HT1080 (cell line): ENCODE measurements around the gene RASA3. TPM values are rescaled to one million over a fixed set of nuclear protein-coding genes. Genes with fewer than 3 reads are reported as not detected.
"Not testable (repeated sequence)": the region's sequence is repeated elsewhere in the genome, so short reads cannot be mapped to it uniquely, and the experiment has no call there.

ENCODE experiments used
- DNase-seq: peaks from one replicate; pipeline ENCODE4 v3.0.0-alpha.2; 2015; ENCODE audit warnings: low read depth
- total RNA-seq: library from RNA; depleted of rRNA; stranded (reverse); fragments of >200 nt; shearing (Covaris generic); gene quantifications from 2 replicates; pipeline ENCODE4 v1.2.3, GENCODE V29; 2014

The RASA3 gene
- total RNA-seq, 1 experiment from 2014 or later: 41.7 TPM

- no peak for DNase-seq
Observed at GRCh38 chr13:114114006-114114640, 18.3 kb downstream of the RASA3 start.

DNA sequence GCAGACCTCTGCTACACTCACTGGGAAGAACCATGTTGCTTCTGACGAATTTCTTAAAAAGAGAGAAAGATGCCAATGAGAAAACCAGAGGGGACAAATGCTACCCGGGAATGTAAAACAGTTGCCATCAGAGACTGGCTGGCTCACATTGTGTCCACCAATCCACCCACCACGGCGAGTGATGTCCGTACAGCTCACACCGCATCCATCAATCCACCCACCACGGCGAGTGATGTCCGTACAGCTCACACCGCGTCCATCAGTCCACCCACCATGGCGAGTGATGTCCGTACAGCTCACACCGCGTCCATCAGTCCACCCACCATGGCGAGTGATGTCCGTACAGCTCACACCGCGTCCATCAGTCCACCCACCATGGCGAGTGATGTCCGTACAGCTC, 19.0 kb downstream of the RASA3 start:
- DNase-seq: not testable (repeated sequence)

- no peak for DNase-seq
Observed at GRCh38 chr13:114112826-114113322, 19.5 kb downstream of the RASA3 start.

DNA sequence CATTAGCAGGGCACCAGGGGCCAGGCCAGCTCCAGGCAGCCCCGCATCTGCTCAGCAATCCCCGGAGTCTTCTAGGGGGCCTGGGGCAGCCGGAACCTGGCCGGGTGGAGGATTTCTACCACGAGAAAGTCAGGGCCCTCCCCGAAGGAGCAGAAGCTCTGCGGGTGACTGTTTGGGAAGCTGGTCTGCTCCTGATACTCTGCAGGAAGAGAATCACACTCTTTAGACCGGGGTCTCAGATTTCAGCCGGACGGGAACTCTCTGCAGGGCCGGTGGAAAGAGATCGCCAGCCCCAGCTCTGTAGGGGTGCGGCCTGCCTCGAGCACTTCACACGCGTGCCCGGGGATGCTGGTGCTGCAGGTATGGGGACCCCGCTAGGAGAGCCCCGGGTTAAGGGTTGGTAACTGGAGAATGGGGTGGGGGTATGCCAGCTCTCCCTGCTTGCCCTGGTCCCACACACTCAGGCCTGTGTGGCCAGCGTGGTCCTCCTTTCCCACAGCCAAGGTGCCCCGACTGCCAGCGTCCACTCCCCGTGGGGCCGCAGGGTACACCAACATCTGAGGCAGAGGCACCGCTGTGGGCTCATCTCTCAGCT, 20.1 kb downstream of the RASA3 start:
- no peak for DNase-seq

- no peak for DNase-seq
Observed at GRCh38 chr13:114111577-114111976, 20.8 kb downstream of the RASA3 start.

DNA sequence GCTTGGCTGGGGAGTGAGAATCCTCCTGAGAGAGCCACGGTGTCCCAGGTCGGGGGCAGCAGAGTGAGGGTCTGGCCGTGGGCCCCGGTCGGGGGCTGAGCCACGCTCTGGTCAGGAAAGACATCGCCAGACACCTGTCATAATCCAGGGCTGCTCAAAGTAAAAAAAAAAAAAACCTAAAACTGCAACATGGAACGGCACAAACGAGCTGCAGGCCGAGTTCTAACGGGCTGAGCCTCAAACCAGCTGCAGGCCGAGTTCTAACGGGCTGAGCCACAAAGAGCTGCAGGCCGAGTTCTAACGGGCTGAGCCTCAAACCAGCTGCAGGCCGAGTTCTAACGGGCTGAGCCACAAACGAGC, 21.6 kb downstream of the RASA3 start:
- DNase-seq: not testable (repeated sequence)

- no peak for DNase-seq
Observed at GRCh38 chr13:114110091-114110829, 22.2 kb downstream of the RASA3 start.

- DNase-seq: no peak
Observed at GRCh38 chr13:114109641-114110041, 22.8 kb downstream of the RASA3 start.

DNA sequence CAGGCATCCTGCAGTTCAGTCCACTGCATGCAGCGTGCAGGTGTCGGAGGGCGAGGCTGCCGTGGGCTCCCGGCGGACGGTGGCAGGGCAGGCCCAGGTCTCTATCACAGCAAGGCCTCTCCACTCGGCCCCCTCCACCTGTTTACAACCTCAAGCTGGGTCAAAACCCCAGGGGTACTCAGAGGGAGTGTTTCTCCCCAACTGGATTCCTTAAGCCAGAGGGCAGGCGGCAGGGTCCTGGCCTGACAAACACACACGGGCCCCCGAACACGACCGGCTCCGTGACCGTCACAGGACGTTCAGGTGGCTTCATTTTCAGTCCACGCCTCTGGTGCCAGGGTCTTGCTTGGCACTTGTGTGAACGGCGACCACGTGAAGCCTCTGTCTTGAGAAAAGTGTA, 23.5 kb downstream of the RASA3 start:
- DNase-seq: no peak

GRCh38 chr13:114108141-114108761, 24.2 kb downstream of the RASA3 start:
- no peak for DNase-seq

- peak; percentile 75 for DNase-seq
Observed at GRCh38 chr13:114107686-114108081, 24.7 kb downstream of the RASA3 start.

DNA sequence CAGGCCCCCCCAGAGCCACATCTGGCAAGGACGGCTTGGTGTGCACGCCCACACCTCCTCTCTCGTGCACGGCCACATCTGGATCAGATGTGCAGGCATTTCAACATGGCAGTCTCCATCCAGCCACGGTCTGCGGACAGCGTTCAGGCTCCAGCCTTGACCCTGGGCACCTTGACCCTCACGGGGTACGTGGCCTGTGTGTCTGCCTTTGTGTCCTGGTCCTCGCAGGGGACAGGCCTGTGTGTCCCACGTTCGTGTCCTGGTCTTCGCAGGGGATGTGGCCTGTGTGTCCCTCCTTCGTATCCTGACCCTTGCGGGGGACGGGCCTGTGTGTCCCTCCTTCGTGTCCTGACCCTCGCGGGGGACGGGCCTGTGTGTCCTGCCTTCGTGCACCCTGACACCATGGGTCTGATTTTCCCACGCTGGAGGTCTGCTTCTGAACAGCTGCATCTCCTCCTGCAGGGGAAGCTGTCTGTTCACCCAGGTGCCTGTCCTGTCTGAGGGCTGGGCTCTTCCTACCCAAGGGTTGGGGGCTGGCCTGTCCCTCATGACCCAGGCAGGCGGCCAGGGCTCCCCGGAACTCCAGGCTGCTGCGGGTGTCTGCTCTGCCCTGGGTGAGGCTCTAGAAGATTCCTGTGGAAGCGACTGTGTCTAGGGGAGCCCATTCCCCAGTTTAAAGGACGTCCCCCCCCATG, 25.3 kb downstream of the RASA3 start:
- DNase-seq: no peak

GRCh38 chr13:114106526-114106925, 25.9 kb downstream of the RASA3 start:
- no peak for DNase-seq

- no peak for DNase-seq
Observed at GRCh38 chr13:114105521-114106225, 26.8 kb downstream of the RASA3 start.

- no peak for DNase-seq
Observed at GRCh38 chr13:114104655-114105520, 27.5 kb downstream of the RASA3 start.

GRCh38 chr13:114103801-114104654, 28.4 kb downstream of the RASA3 start:
- DNase-seq: no peak

DNA sequence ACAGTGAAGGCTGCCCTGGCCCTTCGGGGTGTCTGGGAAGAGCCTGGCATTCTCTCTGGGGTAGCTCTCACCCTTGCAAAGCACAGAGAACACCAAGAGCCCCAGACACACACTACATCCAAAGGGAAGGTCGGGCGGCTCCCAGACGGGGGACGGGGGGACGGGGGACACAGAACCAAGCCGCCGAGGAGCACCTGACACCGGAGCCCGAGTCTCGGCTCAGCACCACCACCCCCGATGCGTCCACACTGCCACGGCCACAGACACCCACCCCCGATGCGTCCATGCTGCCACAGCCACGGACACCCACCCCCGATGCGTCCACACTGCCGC, 29.2 kb downstream of the RASA3 start:
- not testable (repeated sequence) for DNase-seq

DNA sequence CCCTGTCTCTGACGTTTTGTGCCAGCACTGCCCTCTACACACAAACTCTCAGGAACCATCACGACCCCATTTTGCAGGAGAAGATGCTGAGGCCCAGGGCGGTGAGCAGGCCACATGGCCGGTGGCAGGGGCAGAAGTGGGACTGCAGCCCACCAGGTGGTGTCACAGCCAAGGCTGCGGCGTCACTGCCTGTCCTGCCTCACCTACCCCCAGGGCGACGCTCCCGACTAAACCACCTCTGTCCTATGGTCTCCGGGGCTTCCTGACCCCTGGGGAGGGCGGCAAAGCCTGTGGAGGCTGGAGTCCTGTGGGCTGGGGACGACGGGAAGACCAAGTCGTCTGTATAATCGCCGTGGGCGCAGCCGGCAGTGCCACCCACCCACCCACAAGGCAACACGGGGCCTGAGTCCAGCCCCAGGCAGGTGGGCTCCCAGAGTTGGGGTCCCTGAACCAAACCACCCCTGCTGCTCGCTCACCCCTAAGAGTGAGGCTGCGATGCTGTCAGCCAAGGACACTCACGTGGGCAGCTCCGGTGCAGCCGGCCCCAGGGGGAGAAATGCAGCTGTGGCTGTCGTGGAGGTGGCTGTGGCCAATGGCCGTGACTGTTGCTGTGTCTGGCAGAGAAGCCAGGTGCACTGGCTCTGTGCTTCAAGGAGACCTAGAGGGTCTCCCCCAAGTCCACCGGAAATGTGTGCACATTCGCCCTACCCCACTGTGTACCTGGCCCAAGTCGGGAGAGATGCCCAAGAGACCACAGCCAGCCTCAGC, 29.7 kb downstream of the RASA3 start:
- DNase-seq: no peak
